Activated T-cell treated with anti-CD3 and anti-CD28 coated beads, Interleukin-2, amount 50 U/mL, for 4 hours (primary cell): Measurements from ENCODE around the gene SPIN2B. TPM values are rescaled to one million over a fixed set of nuclear protein-coding genes. Genes with fewer than 3 reads are reported as not detected.
"Not testable (repeated sequence)": the region's sequence is repeated elsewhere in the genome, so short reads cannot be mapped to it uniquely, and the experiment has no call there.

Experiments
- ATAC-seq, 2 donors: fragments of 200-7000 bp; cut with Tn5 transposase; one replicate each; pipeline ENCODE4 v1.10.0; 2021
- DNase-seq: peaks from one replicate; pipeline ENCODE4 v3.0.0-alpha.2; 2020
- H3K27me3 Mint-ChIP-seq: one replicate; pipeline ENCODE4 v1.8.0; 2021; ENCODE audit warnings: low read depth, mixed read lengths
- H3K36me3 Mint-ChIP-seq: one replicate; pipeline ENCODE4 v1.8.0; 2022; ENCODE audit warnings: mixed read lengths; ENCODE audit not compliant: insufficient read depth
- H3K4me1 Mint-ChIP-seq: one replicate; pipeline ENCODE4 v1.8.0; 2021; ENCODE audit warnings: low read depth, mixed read lengths
- H3K4me3 Mint-ChIP-seq: one replicate; pipeline ENCODE4 v1.8.0; 2021; ENCODE audit warnings: mild to moderate bottlenecking, moderate library complexity, mixed read lengths
- H3K9me3 Mint-ChIP-seq: one replicate; pipeline ENCODE4 v1.8.0; 2021; ENCODE audit warnings: mixed read lengths
- total RNA-seq, 3 donors: library from RNA; stranded (reverse); gene quantifications; one replicate each; pipeline ENCODE4 v1.2.1, GENCODE V29; 2021

The SPIN2B gene
- 1 to 10 TPM; 3.4 to 5.4 (median 3.5) TPM for total RNA-seq

DNA sequence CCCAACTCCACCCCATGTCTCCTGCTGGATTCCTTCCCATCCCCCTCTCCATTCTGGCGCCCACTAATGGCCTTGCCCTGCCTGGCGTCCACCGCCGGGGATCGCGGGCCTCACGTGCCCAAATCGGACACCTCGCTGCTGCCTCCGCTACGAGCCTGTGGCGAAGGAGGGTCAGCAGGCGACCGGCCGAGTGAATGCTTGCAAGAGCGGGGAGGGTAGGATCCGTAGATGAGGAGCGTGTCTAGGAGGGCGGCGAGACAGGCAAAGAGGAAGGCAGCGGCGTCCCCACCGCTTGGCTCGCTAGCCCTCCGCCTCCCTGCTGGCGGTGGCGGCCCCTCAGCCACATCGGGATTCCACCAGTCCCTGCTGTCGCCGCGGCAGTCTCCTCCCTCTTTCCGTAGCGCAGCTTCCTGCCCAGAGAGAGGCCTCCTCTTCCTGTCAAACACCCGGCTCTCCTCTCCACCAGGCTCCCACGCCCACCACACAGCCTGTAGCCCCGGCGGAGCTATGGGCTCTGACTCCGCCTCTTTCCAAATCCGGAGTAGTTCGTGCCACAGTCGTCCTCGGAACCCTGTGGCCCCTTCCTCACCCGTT, at the start of gene SPIN2B:
Gene SPIN2B (minus strand): TSS at position 387 of the 594 bp plus-strand sequence.
- peak within 1 kb of the TSS; percentile 88 for H3K4me3 Mint-ChIP-seq
- H3K27me3 Mint-ChIP-seq, result no peaks in the 10 kb centered on the region
- ATAC-seq, result peak; percentile 100
- peaks cover 7% of the 10 kb centered on the region for H3K36me3 Mint-ChIP-seq
- peaks cover 8% of the 10 kb centered on the region for H3K4me1 Mint-ChIP-seq
- H3K9me3 Mint-ChIP-seq, result no peaks in the 10 kb centered on the region
- DNase-seq, result peak; percentile 63

- Mint-ChIP-seq H3K27me3 (no peaks in the 10 kb centered on the region), H3K9me3 (peaks cover 12% of the 10 kb centered on the region)
- no peak for DNase-seq
Observed at GRCh38 chrX:57156397-57157049, 35.2 kb upstream of the SPIN2B start.

DNA sequence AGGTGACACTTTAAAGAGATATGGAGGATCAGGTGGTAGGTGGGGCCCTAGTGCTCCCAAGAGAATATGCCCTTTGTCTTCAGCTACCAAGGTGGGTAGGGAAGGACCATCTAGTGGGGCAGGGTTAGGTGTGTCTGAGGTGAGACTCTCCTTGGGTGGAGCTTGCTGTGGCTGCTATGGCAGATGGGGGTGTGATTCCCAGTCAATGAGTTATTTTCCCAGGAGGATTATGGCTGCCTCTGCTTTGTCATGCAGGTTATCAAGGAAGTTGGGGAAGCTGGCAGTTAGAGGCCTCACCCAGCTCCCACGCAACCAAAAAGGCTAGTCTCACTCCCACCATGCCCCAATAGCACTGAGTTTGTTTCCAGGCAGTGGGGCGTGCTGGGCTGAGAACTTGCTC, 33.8 kb upstream of the SPIN2B start:
- H3K36me3 Mint-ChIP-seq, result peaks cover 6% of the 10 kb centered on the region
- DNase-seq (no peak), ATAC-seq (no peak)
- H3K9me3 Mint-ChIP-seq, result peaks cover 12% of the 10 kb centered on the region
- H3K27me3 Mint-ChIP-seq, result no peaks in the 10 kb centered on the region
- no peak overlapping the region for H3K4me3 Mint-ChIP-seq
- H3K4me1 Mint-ChIP-seq, result no peaks in the 10 kb centered on the region

More at GRCh38 chrX:57156397-57157049, 35.2 kb upstream of the SPIN2B start:
- H3K4me3 Mint-ChIP-seq, result no peak overlapping the region
- H3K4me1 Mint-ChIP-seq, result no peaks in the 10 kb centered on the region
- ATAC-seq, result no peak
- H3K36me3 Mint-ChIP-seq, result peaks cover 7% of the 10 kb centered on the region

DNA sequence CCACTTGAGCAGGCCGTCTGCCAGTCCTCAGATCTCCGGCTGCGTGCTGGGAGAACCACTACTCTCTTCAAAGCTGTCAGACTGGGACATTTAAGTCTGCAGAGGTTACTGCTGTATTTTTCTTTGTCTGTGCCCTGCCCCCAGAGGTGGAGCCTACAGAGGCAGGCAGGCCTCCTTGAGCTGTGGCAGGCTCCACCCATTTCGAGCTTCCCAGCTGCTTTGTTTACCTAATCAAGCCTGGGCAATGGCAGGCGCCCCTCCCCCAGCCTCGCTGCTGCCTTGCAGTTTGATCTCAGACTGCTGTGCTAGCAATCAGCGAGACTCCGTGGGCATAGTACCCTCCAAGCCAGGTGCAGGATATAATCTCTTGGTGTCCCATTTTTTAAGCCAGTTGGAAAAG, 30.9 kb upstream of the SPIN2B start:
- H3K4me1 Mint-ChIP-seq, DNase-seq, ATAC-seq, H3K27me3 Mint-ChIP-seq, H3K4me3 Mint-ChIP-seq: not testable (repeated sequence)
- H3K36me3 Mint-ChIP-seq, result peaks cover 18% of the 10 kb centered on the region
- H3K9me3 Mint-ChIP-seq, result peaks cover 16% of the 10 kb centered on the region

DNA sequence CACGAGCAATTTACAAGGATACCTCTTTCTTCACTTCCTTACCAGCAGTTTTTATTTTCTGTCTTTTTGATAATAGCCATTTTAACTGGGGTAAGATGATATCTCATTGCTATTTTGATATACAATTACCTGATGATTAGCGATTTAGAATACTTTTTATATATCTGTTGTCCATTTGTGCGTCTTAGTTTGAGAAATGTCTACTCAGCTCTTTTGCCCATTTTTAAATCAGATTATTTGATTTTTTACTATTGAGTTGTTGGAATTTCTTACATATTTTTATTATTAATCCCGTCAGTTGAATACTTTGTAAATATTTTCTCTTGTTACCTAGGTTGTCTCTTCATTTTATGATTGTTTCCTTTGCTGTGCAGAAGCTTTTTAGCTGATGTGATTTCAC, 17.3 kb upstream of the SPIN2B start:
- DNase-seq, result no peak
- H3K36me3 Mint-ChIP-seq, result no peaks in the 10 kb centered on the region
- no peak for ATAC-seq
- H3K9me3 Mint-ChIP-seq, result no peaks in the 10 kb centered on the region
- H3K27me3 Mint-ChIP-seq, result no peaks in the 10 kb centered on the region
- H3K4me1 Mint-ChIP-seq, result peaks cover 10% of the 10 kb centered on the region
- H3K4me3 Mint-ChIP-seq, result no peak overlapping the region

GRCh38 chrX:57137501-57137900, 16.2 kb upstream of the SPIN2B start:
- ATAC-seq (no peak), DNase-seq (no peak)
- Mint-ChIP-seq H3K9me3 (no peaks in the 10 kb centered on the region), H3K4me1 (peaks cover 8% of the 10 kb centered on the region), H3K36me3 (no peaks in the 10 kb centered on the region), H3K27me3 (no peaks in the 10 kb centered on the region), H3K4me3 (no peak overlapping the region)

DNA sequence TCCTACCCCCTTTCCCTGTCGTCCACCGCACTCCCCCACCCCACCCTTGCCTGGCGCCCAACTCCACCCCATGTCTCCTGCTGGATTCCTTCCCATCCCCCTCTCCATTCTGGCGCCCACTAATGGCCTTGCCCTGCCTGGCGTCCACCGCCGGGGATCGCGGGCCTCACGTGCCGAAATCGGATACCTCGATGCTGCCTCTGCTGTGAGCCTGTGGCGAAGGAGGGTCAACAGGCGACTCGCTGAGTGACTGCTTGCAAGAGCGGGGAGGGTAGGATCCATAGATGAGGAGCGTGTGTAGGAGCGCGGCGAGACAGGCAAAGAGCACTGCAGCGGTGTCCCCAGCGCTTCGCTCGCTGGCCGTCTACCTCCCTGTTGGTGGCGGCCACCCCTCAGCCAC, 15.7 kb upstream of the SPIN2B start, which contains the start of gene SPIN2A:
Gene SPIN2A (minus strand): TSS at position 325 of the 400 bp plus-strand sequence. CDS start 800 bp downstream, outside the sequence.
- not testable (repeated sequence) for DNase-seq, H3K36me3 Mint-ChIP-seq, H3K4me1 Mint-ChIP-seq, ATAC-seq, H3K4me3 Mint-ChIP-seq, H3K9me3 Mint-ChIP-seq, H3K27me3 Mint-ChIP-seq

DNA sequence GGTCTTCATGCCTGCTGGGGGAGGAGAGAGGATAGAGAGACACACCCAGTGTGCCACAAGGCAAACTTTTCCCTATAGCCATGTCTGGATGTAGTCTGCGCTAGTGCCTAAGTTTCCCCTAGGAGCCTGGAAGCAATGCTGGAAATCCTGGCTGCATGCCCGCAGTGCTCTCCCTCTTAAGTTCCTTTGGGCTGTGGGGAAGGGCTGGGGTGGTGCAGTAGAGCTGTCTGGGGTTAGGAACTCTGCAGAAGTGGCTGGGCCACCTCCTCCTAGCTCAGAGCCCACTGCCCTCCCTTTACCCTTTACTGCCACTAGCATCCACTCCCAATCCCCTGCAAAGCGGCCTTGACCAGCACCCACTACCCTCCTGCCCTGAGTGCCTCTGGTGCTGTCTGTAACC, 15.2 kb upstream of the SPIN2B start:
- H3K27me3 Mint-ChIP-seq, H3K9me3 Mint-ChIP-seq, DNase-seq, H3K4me3 Mint-ChIP-seq, H3K36me3 Mint-ChIP-seq, H3K4me1 Mint-ChIP-seq, ATAC-seq: not testable (repeated sequence)

GRCh38 chrX:57135287-57135686, 13.9 kb upstream of the SPIN2B start:
- no peak overlapping the region for H3K4me3 Mint-ChIP-seq
- no peaks in the 10 kb centered on the region for H3K36me3 Mint-ChIP-seq
- H3K27me3 Mint-ChIP-seq, result no peaks in the 10 kb centered on the region
- no peak for ATAC-seq
- DNase-seq, result no peak
- H3K9me3 Mint-ChIP-seq, result no peaks in the 10 kb centered on the region
- H3K4me1 Mint-ChIP-seq, result no peaks in the 10 kb centered on the region

DNA sequence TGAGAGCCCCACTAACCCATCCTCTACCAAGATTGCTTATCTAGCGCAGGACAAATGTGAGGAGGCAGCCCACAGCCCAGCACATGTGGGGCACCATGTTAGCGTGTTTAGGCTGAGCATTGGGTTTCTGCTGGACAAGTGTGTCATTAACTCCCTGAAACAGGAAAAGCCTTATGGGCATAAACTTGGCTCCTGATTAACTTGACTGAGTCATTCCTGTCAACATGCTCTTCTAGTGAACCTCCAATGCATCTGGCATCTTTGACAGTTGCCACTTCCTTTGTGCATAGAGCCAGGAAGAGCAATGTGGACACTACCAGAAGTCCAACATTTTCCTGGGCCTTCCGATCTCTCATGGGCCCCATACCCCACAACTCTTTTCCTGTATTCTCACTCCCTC, 13.4 kb upstream of the SPIN2B start:
- ATAC-seq, result no peak
- Mint-ChIP-seq H3K4me1 (no peaks in the 10 kb centered on the region), H3K36me3 (no peaks in the 10 kb centered on the region), H3K4me3 (no peak overlapping the region), H3K27me3 (no peaks in the 10 kb centered on the region), H3K9me3 (no peaks in the 10 kb centered on the region)
- DNase-seq, result no peak

DNA sequence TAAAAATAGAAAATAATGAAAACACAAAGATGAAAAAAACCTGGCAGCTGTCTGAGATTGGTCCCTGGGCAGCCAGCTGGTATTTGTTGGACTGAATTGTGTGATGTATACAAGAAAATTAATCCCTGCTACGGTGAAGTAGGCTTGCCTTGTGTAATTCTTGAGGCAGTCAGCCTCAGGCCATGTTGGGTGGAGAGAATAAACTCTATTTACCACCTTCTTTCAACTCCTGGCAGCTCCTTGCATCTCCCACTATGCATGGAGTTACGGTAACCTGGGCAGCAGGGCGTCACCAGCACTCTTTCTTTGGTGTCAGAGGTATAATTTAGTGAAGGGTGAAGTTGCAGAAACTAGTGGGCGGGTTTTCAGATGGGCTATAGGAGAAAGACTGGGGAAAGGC, 12.4 kb upstream of the SPIN2B start:
- Mint-ChIP-seq H3K27me3 (no peaks in the 10 kb centered on the region), H3K36me3 (no peaks in the 10 kb centered on the region), H3K9me3 (no peaks in the 10 kb centered on the region), H3K4me3 (no peak overlapping the region), H3K4me1 (no peaks in the 10 kb centered on the region)
- DNase-seq (no peak), ATAC-seq (no peak)

DNA sequence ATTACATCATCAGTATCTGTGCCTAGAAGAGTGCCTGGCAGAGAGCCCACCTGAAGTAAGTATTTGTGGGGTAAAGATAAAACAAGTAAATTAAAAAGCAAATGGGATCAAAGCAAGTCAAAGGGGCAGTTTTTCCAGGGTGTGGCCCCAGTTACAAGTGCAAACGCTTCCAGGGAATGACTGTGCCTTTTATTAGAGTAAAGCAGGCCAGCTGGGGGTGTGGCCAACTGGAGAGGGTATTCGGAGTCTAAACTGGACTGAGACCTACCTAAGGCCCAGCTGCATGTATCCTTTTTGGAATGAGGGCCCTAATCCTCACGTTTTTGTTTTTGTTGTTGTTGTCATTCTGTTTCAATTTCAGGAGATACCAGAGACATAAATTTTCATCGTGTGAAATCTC, 11.9 kb upstream of the SPIN2B start:
- H3K4me3 Mint-ChIP-seq, H3K36me3 Mint-ChIP-seq, H3K4me1 Mint-ChIP-seq, ATAC-seq, H3K9me3 Mint-ChIP-seq, DNase-seq, H3K27me3 Mint-ChIP-seq: not testable (repeated sequence)

DNA sequence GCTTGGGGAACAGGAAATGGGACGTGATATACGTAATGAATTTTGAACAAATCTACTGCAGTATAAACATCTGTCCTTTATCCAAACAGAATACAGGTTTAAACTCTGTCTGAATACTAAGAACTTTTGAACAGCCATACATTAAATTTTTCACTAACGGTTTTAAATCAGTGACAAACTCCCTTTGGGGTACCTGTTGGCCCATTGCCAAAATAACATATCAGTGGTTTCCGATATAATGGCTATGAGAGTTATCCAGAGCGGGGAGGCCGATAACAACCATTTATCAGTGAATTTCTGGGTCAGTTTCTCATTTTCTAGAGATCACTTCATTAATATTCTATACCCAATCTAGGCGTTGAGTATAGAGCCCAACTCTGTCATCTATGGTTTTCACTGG, 10.7 kb upstream of the SPIN2B start:
- Mint-ChIP-seq H3K36me3 (no peaks in the 10 kb centered on the region), H3K9me3 (no peaks in the 10 kb centered on the region), H3K4me1 (no peaks in the 10 kb centered on the region), H3K27me3 (no peaks in the 10 kb centered on the region), H3K4me3 (no peak overlapping the region)
- DNase-seq (no peak), ATAC-seq (no peak)

GRCh38 chrX:57121816-57122215, 468 bp upstream of the SPIN2B start:
- ATAC-seq (peak in 1 of 2 donors; percentile 3), DNase-seq (no peak)
- Mint-ChIP-seq H3K4me1 (peaks cover 8% of the 10 kb centered on the region), H3K9me3 (no peaks in the 10 kb centered on the region), H3K4me3 (peak overlapping the region; percentile 88), H3K27me3 (no peaks in the 10 kb centered on the region), H3K36me3 (peaks cover 7% of the 10 kb centered on the region)

- H3K9me3 Mint-ChIP-seq, H3K27me3 Mint-ChIP-seq, DNase-seq, H3K36me3 Mint-ChIP-seq, H3K4me1 Mint-ChIP-seq, ATAC-seq: not testable (repeated sequence)
- H3K4me3 Mint-ChIP-seq, result peak overlapping the region; percentile 88
Observed at GRCh38 chrX:57120619-57121161, 658 bp downstream of the SPIN2B start.
